Prostate gland (tissue), 2 donors: ENCODE measurements around the gene FALEC.

Experiments
- POLR2A ChIP-seq: fragments of 450-650 bp; IDR thresholded peaks from one replicate; pipeline ENCODE4 v1.6.1; 2016; ENCODE audit warnings: antibody characterized with exemption, mild to moderate bottlenecking
- POLR2AphosphoS5 ChIP-seq: sonication (generic); formaldehyde crosslinking; IDR thresholded peaks from one replicate; pipeline ENCODE4 v1.6.1; 2017; ENCODE audit warnings: antibody characterized with exemption
- TF ChIP-seq, protein P1 (sequence below), 4 experiments: fragments of 200-600 bp in 2 of 4; fragments of 450-650 bp in 2 of 4; sonication (generic) in 2 of 4; IDR thresholded peaks; 1 replicate in 3 of 4; 2 replicates in 1 of 4; pipeline ENCODE4 v1.5.1; 2016 to 2019; ENCODE audit warnings: antibody characterized with exemption in 4 of 4, mild to moderate bottlenecking in 2 of 4, moderate library complexity in 2 of 4

DNA sequence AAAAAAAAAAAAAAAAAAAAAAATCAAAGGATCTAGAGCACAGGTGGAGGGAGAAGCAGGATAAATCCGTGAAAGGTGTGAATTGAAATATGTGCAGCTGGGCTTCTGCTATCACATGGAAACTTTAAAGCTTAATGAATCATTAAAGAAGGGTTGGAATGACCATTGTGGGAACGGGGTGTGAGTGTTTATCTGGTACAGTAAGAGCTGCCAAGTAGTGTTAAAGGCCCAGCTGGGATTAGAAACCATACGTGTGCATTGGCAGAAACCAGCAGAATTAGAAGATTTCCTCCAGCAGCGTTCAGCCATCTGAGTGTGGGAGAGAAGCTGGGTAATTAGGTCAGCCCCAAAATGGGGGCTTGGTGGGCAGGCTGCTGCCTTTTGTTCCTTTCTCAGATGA lies 13.5 kb downstream of the FALEC start:
- TF ChIP-seq, protein P1, sequence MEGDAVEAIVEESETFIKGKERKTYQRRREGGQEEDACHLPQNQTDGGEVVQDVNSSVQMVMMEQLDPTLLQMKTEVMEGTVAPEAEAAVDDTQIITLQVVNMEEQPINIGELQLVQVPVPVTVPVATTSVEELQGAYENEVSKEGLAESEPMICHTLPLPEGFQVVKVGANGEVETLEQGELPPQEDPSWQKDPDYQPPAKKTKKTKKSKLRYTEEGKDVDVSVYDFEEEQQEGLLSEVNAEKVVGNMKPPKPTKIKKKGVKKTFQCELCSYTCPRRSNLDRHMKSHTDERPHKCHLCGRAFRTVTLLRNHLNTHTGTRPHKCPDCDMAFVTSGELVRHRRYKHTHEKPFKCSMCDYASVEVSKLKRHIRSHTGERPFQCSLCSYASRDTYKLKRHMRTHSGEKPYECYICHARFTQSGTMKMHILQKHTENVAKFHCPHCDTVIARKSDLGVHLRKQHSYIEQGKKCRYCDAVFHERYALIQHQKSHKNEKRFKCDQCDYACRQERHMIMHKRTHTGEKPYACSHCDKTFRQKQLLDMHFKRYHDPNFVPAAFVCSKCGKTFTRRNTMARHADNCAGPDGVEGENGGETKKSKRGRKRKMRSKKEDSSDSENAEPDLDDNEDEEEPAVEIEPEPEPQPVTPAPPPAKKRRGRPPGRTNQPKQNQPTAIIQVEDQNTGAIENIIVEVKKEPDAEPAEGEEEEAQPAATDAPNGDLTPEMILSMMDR (IDR thresholded peaks at IDR 0.05) = no peak
- TF ChIP-seq POLR2A (no peak), POLR2AphosphoS5 (peak; percentile 15)
